ENCODE data around the gene KIF3B.

KIF3B gene

DNA sequence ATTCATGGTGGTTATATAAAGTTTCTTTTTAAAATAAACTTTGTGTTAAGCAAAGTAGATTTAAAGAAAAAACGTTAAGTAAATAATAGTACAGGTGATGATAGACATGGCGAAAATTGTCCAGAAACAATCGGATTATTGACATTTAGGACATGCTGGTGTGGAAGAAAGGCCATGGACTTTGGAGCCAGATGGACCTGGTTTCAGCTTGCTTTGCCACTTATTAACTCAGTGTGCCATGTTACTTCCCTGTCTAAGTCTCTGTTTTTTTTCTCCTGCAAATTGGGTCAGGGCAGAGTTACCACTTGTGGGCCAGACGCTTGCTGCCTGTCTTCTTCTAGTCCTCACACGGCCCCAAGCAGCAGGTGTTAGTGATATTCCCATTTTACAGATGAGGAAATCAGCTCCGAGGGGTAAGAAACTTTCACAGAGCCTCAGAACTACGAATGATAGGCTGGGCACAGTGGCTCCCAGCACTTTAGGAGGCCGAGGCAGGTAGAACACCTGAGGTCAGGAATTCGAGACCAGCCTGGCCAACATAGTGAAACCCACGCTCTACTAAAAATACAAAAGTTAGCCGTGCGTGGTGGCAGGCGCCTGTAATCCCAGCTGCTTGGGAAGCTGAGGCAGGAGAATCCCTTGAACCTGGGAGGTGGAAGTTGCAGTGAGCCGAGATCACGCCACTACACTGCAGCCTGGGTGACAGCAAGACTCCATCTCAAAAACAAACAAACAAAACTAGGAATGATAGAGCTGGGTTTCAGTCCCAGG lies 12.4 kb downstream of the KIF3B start:
- no peak overlapping the region for H3K4me3 ChIP-seq (ENCODE audit: low read length)
- no peaks in the 10 kb centered on the region for H3K9me2 ChIP-seq (replicated peaks; ENCODE audit: insufficient read depth, low read length)
- DNase-seq, result no peak
- no peaks in the 10 kb centered on the region for H3K27me3 ChIP-seq (replicated peaks; ENCODE audit: insufficient read depth, low read length)
- H3K9me3 ChIP-seq (replicated peaks; ENCODE audit: insufficient read depth, low read length), result no peaks in the 10 kb centered on the region
- no peak overlapping the region for H2AFZ ChIP-seq (ENCODE audit: low read length)
- H4K20me1 ChIP-seq (ENCODE audit: insufficient read depth, low read length), result no peaks in the 10 kb centered on the region
- TF ChIP-seq, protein P1, sequence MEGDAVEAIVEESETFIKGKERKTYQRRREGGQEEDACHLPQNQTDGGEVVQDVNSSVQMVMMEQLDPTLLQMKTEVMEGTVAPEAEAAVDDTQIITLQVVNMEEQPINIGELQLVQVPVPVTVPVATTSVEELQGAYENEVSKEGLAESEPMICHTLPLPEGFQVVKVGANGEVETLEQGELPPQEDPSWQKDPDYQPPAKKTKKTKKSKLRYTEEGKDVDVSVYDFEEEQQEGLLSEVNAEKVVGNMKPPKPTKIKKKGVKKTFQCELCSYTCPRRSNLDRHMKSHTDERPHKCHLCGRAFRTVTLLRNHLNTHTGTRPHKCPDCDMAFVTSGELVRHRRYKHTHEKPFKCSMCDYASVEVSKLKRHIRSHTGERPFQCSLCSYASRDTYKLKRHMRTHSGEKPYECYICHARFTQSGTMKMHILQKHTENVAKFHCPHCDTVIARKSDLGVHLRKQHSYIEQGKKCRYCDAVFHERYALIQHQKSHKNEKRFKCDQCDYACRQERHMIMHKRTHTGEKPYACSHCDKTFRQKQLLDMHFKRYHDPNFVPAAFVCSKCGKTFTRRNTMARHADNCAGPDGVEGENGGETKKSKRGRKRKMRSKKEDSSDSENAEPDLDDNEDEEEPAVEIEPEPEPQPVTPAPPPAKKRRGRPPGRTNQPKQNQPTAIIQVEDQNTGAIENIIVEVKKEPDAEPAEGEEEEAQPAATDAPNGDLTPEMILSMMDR (IDR thresholded peaks at IDR 0.05; ENCODE audit: low read length), result no peak
- no peak for TF ChIP-seq EZH2 (optimal IDR thresholded peaks at IDR 0.05; ENCODE audit: low read depth, low read length)
- TF ChIP-seq EZH2phosphoT487 (IDR thresholded peaks at IDR 0.05; ENCODE audit: low read length), result no peak
- no peaks in the 10 kb centered on the region for H3K36me3 ChIP-seq (replicated peaks; ENCODE audit: insufficient read depth, low read length)
- H3K79me2 ChIP-seq (ENCODE audit: low read length), result peaks cover 25% of the 10 kb centered on the region
- H3K4me2 ChIP-seq (ENCODE audit: low read depth, low read length), result no peak overlapping the region
- H3K9ac ChIP-seq (ENCODE audit: low read length), result no peak overlapping the region
- H3K4me1 ChIP-seq (ENCODE audit: low read length), result peaks cover 23% of the 10 kb centered on the region
- peaks cover 14% of the 10 kb centered on the region for H3F3A ChIP-seq (ENCODE audit: insufficient read depth, low read length)
- H3K27ac ChIP-seq (ENCODE audit: low read length), result no peak overlapping the region

DNA sequence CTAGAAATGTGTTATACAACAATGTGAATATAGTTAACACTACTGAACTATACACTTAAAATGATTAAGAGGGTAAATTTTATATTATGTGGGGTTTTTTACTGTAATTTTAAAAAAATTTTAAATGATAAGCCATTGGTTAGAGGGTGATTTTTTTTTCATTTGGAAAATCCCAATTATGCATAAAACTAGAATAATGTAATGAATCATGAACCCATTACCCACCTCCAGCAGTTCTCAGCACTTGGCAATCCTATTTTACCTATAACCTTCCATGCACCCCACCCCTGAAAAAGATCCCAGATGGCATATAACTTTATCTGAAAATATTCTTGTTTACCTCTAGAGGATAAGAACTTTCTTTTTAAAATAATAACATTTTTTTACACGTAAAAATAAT lies 13.7 kb downstream of the KIF3B start:
- Histone ChIP-seq H3K4me1 (ENCODE audit: low read length) (peaks cover 10% of the 10 kb centered on the region), H3K36me3 (replicated peaks; ENCODE audit: insufficient read depth, low read length) (no peaks in the 10 kb centered on the region), H3K27me3 (replicated peaks; ENCODE audit: insufficient read depth, low read length) (no peaks in the 10 kb centered on the region), H3K79me2 (ENCODE audit: low read length) (peaks cover 26% of the 10 kb centered on the region), H3K27ac (ENCODE audit: low read length) (no peak overlapping the region), H3K4me2 (ENCODE audit: low read depth, low read length) (no peak overlapping the region), H3K9me2 (replicated peaks; ENCODE audit: insufficient read depth, low read length) (no peaks in the 10 kb centered on the region), H3K4me3 (ENCODE audit: low read length) (no peak overlapping the region), H3K9me3 (replicated peaks; ENCODE audit: insufficient read depth, low read length) (no peaks in the 10 kb centered on the region), H4K20me1 (ENCODE audit: insufficient read depth, low read length) (no peaks in the 10 kb centered on the region), H3F3A (ENCODE audit: insufficient read depth, low read length) (peaks cover 3% of the 10 kb centered on the region), H2AFZ (ENCODE audit: low read length) (no peak overlapping the region), H3K9ac (ENCODE audit: low read length) (no peak overlapping the region)
- DNase-seq, result no peak
- no peak for TF ChIP-seq EZH2 (optimal IDR thresholded peaks at IDR 0.05; ENCODE audit: low read depth, low read length)
- TF ChIP-seq EZH2phosphoT487 (IDR thresholded peaks at IDR 0.05; ENCODE audit: low read length), result no peak
- TF ChIP-seq, protein P1 (IDR thresholded peaks at IDR 0.05; ENCODE audit: low read length), result no peak

DNA sequence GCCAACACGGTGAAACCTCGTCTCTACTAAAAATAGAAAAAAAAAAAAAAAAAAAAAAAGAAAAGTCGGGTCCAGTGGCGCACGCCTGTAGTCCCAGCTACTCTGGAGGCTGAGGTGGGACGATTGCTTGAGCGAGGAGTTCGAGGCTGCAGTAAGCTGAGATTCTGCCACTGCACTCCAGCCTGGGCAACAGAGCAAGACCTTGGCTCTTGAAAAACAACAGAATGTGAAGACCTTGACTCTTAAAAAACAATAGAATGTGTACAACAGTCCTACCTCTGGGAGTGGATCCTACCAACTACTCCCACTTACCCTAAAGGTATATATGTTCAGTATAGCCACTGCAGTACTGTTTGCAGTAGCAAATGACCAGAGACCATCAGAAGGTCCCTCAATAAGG lies 15.1 kb downstream of the KIF3B start:
- no peak overlapping the region for H3K27ac ChIP-seq (ENCODE audit: low read length)
- H3K4me2 ChIP-seq (ENCODE audit: low read depth, low read length), result no peak overlapping the region
- no peaks in the 10 kb centered on the region for H3K4me1 ChIP-seq (ENCODE audit: low read length)
- TF ChIP-seq EZH2phosphoT487 (IDR thresholded peaks at IDR 0.05; ENCODE audit: low read length), result no peak
- TF ChIP-seq EZH2 (optimal IDR thresholded peaks at IDR 0.05; ENCODE audit: low read depth, low read length), result no peak
- TF ChIP-seq, protein P1 (IDR thresholded peaks at IDR 0.05; ENCODE audit: low read length), result no peak
- no peak overlapping the region for H3K9ac ChIP-seq (ENCODE audit: low read length)
- no peaks in the 10 kb centered on the region for H3K9me2 ChIP-seq (replicated peaks; ENCODE audit: insufficient read depth, low read length)
- no peaks in the 10 kb centered on the region for H4K20me1 ChIP-seq (ENCODE audit: insufficient read depth, low read length)
- H3K9me3 ChIP-seq (replicated peaks; ENCODE audit: insufficient read depth, low read length), result no peaks in the 10 kb centered on the region
- no peak for DNase-seq
- H3F3A ChIP-seq (ENCODE audit: insufficient read depth, low read length), result no peaks in the 10 kb centered on the region
- no peak overlapping the region for H2AFZ ChIP-seq (ENCODE audit: low read length)
- no peak overlapping the region for H3K4me3 ChIP-seq (ENCODE audit: low read length)
- H3K27me3 ChIP-seq (replicated peaks; ENCODE audit: insufficient read depth, low read length), result no peaks in the 10 kb centered on the region
- H3K79me2 ChIP-seq (ENCODE audit: low read length), result peaks cover 29% of the 10 kb centered on the region
- no peaks in the 10 kb centered on the region for H3K36me3 ChIP-seq (replicated peaks; ENCODE audit: insufficient read depth, low read length)
